Measurements from ENCODE around the gene ZP1.

Gene ZP1

GRCh38 chr11:60844045-60844869, 23.1 kb upstream of the ZP1 start:
- no peak for DNase-seq

GRCh38 chr11:60844870-60845221, 22.5 kb upstream of the ZP1 start:
- no peak for DNase-seq

GRCh38 chr11:60845338-60845737, 22.0 kb upstream of the ZP1 start:
- DNase-seq: no peak

GRCh38 chr11:60847281-60847680, 20.1 kb upstream of the ZP1 start:
- no peak for DNase-seq

GRCh38 chr11:60847896-60848295, 19.4 kb upstream of the ZP1 start:
- DNase-seq: no peak

- DNase-seq: no peak
Observed at GRCh38 chr11:60848714-60849151, 18.6 kb upstream of the ZP1 start.

- no peak for DNase-seq
Observed at GRCh38 chr11:60849641-60850520, 17.5 kb upstream of the ZP1 start.

GRCh38 chr11:60851327-60852104, 15.8 kb upstream of the ZP1 start:
- no peak for DNase-seq

GRCh38 chr11:60852117-60852981, 15.0 kb upstream of the ZP1 start:
- DNase-seq: no peak

- no peak for DNase-seq
Observed at GRCh38 chr11:60852982-60853950, 14.1 kb upstream of the ZP1 start.

GRCh38 chr11:60854140-60854846, 13.0 kb upstream of the ZP1 start:
- DNase-seq: peak; percentile 31

GRCh38 chr11:60854847-60855725, 12.3 kb upstream of the ZP1 start:
- no peak for DNase-seq

GRCh38 chr11:60855726-60856633, 11.4 kb upstream of the ZP1 start, which contains the start of gene PTGDR2:
Gene PTGDR2, minus strand, starts transcription at chr11:60855950. Its CDS starts 2,228 bp downstream, at chr11:60853722.
- DNase-seq: peak; percentile 12

- no peak for DNase-seq
Observed at GRCh38 chr11:60857378-60858232, 9.7 kb upstream of the ZP1 start.

- DNase-seq: no peak
Observed at GRCh38 chr11:60858236-60858635, 9.1 kb upstream of the ZP1 start.

GRCh38 chr11:60858731-60859464, 8.4 kb upstream of the ZP1 start:
- DNase-seq: peak; percentile 6

All from GDM1 (cell line).